K562 (cell line): ENCODE measurements around the gene EPB41L4B.

Source experiments
- CCAR2 ChIP-seq: fragments of 200-400 bp; formaldehyde crosslinking; IDR thresholded peaks from 2 replicates; pipeline ENCODE4 v1.6.1; 2017; ENCODE audit warnings: mild to moderate bottlenecking, low read depth, low read length
- CTCF ChIP-seq, 3 experiments: IDR thresholded peaks in 2 of 3; conservative IDR thresholded peaks in 1 of 3; 2 replicates each; pipeline ENCODE4 v1.5.1; 2011 to 2012; ENCODE audit warnings: low read length in 3 of 3, mild to moderate bottlenecking in 3 of 3, control low read depth in 2 of 3, improper control_type of control experiment in 1 of 3, inconsistent platforms in 1 of 3, low read depth in 1 of 3, mixed read lengths in 1 of 3, moderate library complexity in 1 of 3; ENCODE audit not compliant: insufficient read depth in 2 of 3
- EGR1 ChIP-seq: fragments of 450-650 bp; conservative IDR thresholded peaks from 2 replicates; pipeline ENCODE4 v1.6.1; 2017; ENCODE audit warnings: mild to moderate bottlenecking
- GABPA ChIP-seq: fragments of 200-800 bp; sonication (Bioruptor generic); conservative IDR thresholded peaks from 2 replicates; pipeline ENCODE4 v1.6.1; 2016; ENCODE audit warnings: low read depth, missing genetic modification characterization, missing compliant biosample characterization
- MBD1 ChIP-seq: fragments of 250-450 bp; sonication (Bioruptor Pico); IDR thresholded peaks from 2 replicates; pipeline ENCODE4 v1.8.0; 2022; ENCODE audit warnings: inconsistent platforms
- MEIS2 ChIP-seq: fragments of 450-650 bp; IDR thresholded peaks from 2 replicates; pipeline ENCODE4 v1.6.1; 2014; ENCODE audit warnings: mild to moderate bottlenecking; ENCODE audit not compliant: partially characterized antibody
- NR3C1 ChIP-seq: sonication (generic); formaldehyde crosslinking; IDR thresholded peaks from 2 replicates; pipeline ENCODE4 v1.8.1; 2022; ENCODE audit warnings: missing genetic modification reagents
- POLR2AphosphoS5 ChIP-seq: IDR thresholded peaks from 2 replicates; pipeline ENCODE4 v1.6.1; 2011; ENCODE audit warnings: mild to moderate bottlenecking, low read depth, low read length, moderate library complexity; ENCODE audit not compliant: control insufficient read depth, insufficient read depth
- REST ChIP-seq, 2 experiments: fragments of 450-650 bp; formaldehyde crosslinking in 1 of 2; IDR thresholded peaks; 2 replicates each; pipeline versions ENCODE4 v1.4.0 to v1.6.1; 2014 to 2020; ENCODE audit warnings: mild to moderate bottlenecking in 2 of 2, borderline replicate concordance in 1 of 2, low read depth in 1 of 2
- TCF7 ChIP-seq: sonication (generic); IDR thresholded peaks from 2 replicates; pipeline ENCODE4 v1.6.1; 2016; ENCODE audit warnings: antibody characterized with exemption, borderline replicate concordance
- TEAD4 ChIP-seq, 2 experiments: sonication (generic) in 1 of 2; formaldehyde crosslinking in 1 of 2; IDR thresholded peaks; 2 replicates each; pipeline versions ENCODE4 v1.6.1 to v1.8.0; 2012 to 2022; ENCODE audit warnings: borderline replicate concordance in 1 of 2, inconsistent platforms in 1 of 2, low read length in 1 of 2, mild to moderate bottlenecking in 1 of 2, missing genetic modification reagents in 1 of 2
- ZFP36 ChIP-seq: fragments of 150-350 bp; IDR thresholded peaks from 2 replicates; pipeline ENCODE4 v1.6.1; 2018; ENCODE audit warnings: low read length, low read depth; ENCODE audit not compliant: partially characterized antibody
- ZNF12 ChIP-seq: sonication (generic); formaldehyde crosslinking; IDR thresholded peaks from 2 replicates; pipeline ENCODE4 v1.4.0; 2020; ENCODE audit warnings: mild to moderate bottlenecking, missing genetic modification reagents
- ZNF717 ChIP-seq: fragments of 250-450 bp; sonication (Bioruptor Pico); IDR thresholded peaks from 2 replicates; pipeline ENCODE4 v1.5.0; 2021

- TF ChIP-seq ZNF717 (CRISPR knock-in tag), result no peak
- TF ChIP-seq TCF7, result no peak
- no peak for TF ChIP-seq TEAD4 (IDR thresholded peaks at IDR 0.05; ENCODE audit: low read length)
- no peak for TF ChIP-seq TEAD4 (CRISPR knock-in tag; IDR thresholded peaks at IDR 0.05; ENCODE audit: borderline replicate concordance)
- no peak for TF ChIP-seq ZNF12 (CRISPR knock-in tag)
- TF ChIP-seq NR3C1 (CRISPR knock-in tag), result no peak
- TF ChIP-seq ZFP36, result no peak
- TF ChIP-seq CTCF (IDR thresholded peaks at IDR 0.05 in 2 of 3, conservative IDR thresholded peaks at IDR 0.05 in 1 of 3; ENCODE audit: insufficient read depth in 2 of 3, low read depth in 1 of 3, low read length in 3 of 3), result no peak
- no peak for TF ChIP-seq POLR2AphosphoS5
- no peak for TF ChIP-seq REST (IDR thresholded peaks at IDR 0.05; ENCODE audit: borderline replicate concordance)
- TF ChIP-seq REST (CRISPR knock-in tag; IDR thresholded peaks at IDR 0.05; ENCODE audit: low read depth), result no peak
- TF ChIP-seq CCAR2, result no peak
- no peak for TF ChIP-seq EGR1
- TF ChIP-seq MEIS2, result no peak
- no peak for TF ChIP-seq GABPA (tag)
- no peak for TF ChIP-seq MBD1 (CRISPR knock-in tag)
These were observed 15.6 kb upstream of the EPB41L4B start for GRCh38 chr9:109336409-109336808.
